Activated effector memory CD4-positive, alpha-beta T cell treated with anti-CD3 and anti-CD28 coated beads, Interleukin-2, amount 50 U/mL, for 16 hours (primary cell): ENCODE data around the gene DCK.
"Not testable (repeated sequence)": the region's sequence is repeated elsewhere in the genome, so short reads cannot be mapped to it uniquely, and the experiment has no call there.

Experiments used
- DNase-seq: peaks from one replicate; pipeline ENCODE4 v3.0.0-alpha.2; 2020

Gene DCK

DNA sequence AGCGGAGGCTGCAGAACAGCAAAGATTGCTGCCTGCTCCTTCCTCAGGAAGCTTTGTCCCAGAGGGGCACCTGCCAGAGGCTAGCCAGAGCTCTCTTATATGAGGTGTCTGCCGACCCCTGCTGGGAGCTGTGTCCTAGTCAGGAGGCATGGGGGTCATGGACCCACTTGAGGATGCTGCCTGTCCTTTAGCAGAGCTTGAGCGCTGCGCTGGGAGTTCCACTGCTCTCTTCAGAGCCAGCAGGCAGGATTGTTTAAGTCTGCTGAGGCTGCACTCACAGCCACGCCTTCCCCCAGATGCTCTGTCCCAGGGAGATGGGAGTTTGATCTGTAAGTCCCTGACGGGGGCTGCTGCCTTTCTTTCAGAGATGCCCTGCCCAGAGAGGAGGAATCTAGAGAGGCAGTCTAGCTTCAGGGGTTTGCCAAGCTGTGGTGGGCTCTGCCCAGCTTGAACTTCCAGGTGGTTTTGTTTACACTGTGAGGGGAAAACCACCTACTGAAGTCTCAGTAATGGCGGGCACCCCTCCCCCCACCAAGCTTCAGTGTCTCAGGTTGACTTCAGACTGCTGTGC lies 10.9 kb downstream of the DCK start:
- DNase-seq = peak; percentile 76

DNA sequence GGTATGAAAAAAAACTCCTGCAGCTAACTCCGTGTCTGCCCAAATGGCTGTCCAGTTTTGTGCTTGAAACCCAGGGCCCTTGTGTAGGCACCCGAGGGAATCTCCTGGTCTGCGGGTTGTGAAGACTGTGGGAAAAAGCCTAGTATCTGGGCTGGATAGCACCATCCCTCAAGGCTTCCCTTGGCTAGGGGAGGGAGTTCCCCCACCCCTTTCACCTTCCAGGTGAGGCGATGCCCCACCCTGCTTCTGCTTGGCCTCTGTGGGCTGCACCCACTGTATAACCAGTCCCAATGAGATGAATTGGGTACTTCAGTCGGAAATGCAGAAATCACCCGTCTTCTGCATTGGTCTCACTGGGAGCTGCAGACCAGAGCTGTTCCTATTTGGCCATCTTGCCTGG lies 11.6 kb downstream of the DCK start:
- not testable (repeated sequence) for DNase-seq

DNA sequence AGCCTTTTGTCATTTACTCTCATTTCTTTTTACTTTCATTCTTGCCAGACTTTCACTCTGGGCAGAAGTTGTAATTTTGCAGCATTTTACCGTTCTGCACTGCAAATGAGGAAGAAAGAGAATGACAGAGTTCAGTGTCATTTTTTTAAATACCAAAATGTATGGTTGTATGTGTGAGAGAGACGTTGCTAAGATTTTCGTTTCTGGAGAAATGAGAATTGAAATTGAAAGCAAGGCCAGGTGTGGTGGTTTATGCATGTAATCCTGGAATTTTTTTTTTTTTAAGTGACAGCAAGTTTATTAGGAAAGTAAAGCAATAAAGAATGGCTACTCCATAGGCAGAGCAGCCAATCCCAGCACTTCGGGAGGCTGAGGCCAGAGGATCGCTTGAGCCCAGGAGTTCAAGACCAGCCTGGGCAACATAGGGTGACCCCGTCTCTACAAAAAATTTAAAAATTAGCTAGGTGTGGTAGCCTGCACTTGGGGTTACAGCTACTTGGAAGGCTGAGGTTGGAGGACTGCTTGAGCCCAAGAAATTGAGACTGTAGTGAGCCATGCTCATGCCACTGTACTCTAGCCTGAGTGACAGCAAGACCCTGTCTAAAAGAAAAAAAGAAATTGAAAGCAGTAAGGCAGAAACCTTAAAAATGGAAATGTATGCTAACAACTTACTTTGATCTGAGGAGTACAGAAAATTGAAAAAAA lies 12.9 kb downstream of the DCK start:
- DNase-seq = no peak

DNA sequence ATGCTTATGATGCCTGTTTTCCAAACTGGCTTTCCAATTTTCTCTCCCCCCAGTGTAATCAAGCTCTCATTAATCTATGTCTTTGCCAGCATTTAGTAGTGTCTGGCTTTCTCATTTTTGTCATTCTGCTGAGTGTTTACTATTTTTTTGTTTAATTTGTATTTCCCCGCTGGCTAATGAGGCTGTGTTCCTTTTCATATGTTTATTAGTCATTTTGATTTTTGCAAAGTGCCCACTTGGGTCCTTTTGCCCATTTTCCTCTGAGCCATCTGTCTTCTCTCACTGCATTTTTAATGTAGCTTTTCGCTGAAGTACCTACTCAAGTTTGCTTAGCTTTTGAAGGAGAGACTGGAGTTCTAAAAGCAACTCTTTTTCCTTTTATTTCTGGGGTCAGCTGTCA lies 14.7 kb downstream of the DCK start:
- no peak for DNase-seq

DNA sequence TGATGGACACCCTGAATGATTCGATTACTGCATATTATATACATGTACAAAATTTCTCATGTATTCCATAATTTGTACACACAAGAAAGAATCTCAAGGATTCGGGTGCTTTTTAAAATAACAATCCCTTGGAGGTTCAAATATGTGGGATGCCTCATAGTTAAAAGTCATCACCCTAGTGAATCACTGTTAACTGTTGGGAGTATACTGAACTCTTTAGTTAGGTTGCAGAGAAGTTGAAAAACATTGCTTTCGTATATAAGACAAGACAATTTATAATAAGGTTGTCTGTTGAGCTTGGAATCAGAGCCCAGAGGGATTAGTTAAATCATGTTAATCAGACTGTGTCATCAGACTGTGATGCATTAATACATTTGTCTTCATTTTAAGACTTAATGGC lies 15.6 kb downstream of the DCK start:
- no peak for DNase-seq

DNA sequence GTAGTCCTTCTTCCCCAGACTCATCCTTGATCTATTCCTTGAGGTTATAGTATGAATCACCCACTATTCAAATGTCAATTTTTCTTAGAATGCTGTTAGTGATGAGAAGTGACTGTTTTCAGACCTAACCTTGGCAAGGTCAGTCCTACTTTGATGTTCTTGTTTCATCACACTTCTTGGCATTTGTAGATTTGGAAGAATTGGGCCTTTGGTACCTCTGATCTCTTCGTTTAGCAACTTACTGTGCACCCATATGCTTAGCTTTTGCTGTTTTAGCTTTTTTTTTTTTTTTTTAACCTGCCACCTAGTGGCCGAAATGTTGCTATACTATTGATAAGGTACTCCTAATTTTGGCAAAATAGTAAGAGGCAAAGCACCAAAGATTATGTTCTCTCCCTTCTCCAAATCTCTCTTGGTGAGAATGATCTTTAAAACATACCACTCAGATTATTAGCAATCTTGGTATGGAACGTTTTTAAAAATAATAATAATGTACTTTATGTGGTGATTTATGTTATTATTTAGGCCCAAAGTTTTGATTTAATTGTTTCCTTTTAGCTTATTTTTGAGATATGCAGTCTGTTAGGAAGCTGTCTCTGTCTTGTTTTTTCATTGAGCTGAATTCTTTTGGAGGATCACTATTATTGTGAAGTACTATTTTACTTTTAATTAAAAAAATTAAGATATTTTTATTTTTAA lies 16.6 kb downstream of the DCK start:
- no peak for DNase-seq

DNA sequence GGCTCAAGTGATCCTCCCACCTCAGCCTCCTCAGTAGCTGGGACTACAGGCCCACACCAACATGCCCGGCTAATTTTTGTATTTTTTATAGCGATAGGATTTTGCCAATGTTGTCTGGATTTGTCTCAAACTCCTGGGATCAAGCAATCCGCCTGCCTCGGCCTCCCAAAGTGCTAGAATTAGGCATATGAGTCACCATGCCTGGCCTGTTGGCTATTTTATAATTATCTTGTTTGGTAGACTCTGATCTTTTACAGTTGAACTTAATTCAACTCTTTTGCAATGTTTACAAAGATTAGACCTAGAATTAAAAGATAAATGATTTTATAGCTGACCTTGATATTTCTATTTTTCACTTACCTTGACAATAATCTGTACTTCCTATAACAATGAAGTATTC lies 18.0 kb downstream of the DCK start:
- DNase-seq = no peak

DNA sequence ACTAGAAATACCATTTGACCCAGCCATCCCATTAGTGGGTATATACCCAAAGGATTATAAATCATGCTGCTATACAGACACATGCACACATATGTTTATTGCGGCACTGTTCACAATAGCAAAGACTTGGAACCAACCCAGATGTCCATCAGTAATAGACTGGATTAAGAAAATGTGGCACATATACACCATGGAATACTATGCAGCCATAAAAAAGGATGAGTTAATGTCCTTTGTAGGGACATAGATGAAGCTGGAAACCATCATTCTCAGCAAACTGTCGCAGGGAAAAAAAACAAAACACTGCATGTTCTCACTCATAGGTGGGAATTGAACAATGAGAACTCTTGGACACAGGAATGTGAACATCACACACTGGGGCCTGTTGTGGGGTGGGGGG lies 23.9 kb downstream of the DCK start:
- not testable (repeated sequence) for DNase-seq

DNA sequence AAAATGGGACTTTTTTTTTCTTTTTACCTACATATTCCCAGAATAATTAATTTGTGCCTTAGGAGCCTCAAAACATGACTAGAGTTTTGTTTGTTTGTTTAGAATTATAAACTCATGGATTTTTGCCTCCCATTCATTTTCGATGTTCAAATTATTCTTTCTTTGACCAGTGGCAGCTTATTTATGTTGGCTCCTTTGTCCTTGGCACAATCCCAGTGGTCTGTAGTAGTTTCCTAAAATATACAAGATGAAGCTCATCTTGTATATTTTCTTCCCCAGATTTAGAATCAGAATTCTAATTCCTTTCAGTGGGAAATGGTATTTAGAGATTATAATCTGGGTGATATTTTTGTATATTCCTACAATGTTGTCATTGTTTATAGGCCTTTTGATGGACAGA lies 27.2 kb downstream of the DCK start:
- DNase-seq = no peak

DNA sequence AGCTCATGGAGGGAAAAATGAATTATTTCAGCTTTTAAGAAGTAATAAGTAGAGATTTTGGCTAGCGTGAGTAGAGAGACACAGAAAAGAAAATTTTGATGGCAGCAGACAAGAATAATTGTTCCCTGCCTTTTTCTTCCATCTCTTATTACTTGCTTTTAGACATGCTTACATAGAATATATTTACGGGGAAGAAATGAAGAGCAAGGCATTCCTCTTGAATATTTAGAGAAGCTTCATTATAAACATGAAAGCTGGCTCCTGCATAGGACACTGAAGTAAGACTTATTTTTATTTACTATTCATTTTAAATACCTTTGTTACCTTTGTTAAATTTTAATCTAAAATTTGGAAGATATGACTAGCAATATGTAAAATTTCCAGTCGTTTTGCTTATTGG lies 32.2 kb downstream of the DCK start:
- no peak for DNase-seq

DNA sequence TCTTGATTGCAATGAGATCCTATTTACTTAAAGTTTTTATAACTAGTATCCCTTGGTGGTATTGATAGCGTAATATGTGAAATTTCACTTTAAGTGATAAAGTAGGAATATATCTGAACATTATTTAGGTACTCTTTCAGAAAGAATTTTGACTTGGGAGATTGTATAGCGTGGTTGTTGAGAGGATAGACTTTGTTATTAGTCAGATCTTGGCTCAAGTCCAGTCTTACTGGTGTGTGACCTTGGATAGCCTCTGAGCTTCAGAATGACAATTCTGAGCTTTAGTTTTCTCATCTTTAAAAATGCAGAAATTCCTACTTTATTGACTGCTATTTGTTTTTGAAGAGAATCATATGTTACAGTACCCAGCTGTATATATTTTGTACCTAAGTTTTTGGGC lies 32.6 kb downstream of the DCK start:
- DNase-seq = no peak

DNA sequence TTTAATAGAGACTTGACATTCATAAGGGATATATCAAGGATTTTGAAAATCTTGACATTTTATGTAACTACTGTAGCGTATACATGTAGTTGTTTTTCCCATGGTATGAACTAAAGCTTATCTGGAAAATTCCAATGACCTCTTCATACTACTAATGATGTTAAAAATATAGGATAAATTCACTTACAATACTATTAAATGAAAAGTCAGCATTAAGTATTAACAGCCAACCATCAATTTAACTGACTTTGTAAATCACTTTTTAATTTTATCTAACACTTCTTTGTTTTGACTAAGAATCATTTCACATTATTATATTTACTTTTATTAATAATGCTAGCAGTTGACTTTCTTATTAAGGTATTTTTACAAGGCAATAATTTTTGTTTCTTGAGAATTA lies 34.2 kb downstream of the DCK start:
- no peak for DNase-seq

DNA sequence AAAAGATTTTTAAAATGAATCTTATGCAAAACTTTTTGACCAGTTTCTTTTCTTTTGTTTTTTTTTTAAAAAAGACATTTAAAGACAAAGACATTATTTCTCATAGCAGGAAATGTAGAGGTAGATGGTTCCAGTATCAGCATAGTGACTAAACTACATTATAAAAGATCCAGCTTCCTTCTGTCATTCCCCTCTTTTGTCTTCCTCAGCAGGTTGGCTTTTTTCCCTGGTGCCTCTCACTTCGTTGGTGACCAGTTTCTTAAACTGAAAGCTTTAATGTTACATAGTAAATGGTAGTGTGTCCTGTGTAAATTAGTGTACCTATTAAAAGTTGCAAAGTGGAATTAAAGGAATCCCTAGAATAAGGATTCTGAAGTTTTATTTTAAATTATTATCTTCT lies 36.1 kb downstream of the DCK start:
- DNase-seq = no peak

DNA sequence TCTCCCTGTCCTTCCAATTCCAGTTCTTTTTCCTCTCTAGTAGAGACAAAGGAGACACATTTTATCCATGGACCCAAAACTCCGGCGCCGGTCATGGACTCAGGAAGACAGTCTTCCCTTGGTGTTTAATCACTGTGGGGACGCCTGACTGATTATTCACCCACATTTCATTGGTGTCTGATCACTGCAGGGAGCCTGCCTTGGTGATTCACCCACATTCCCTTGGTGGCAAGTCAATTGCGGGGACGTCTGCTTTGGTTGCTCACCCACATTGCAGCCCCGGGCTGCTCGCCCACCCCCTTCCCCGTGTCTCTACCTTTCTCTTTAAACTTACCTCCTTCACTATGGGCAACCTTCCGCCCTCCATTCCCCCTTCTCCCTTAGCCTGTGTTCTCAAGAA lies 38.7 kb downstream of the DCK start:
- DNase-seq = not testable (repeated sequence)

DNA sequence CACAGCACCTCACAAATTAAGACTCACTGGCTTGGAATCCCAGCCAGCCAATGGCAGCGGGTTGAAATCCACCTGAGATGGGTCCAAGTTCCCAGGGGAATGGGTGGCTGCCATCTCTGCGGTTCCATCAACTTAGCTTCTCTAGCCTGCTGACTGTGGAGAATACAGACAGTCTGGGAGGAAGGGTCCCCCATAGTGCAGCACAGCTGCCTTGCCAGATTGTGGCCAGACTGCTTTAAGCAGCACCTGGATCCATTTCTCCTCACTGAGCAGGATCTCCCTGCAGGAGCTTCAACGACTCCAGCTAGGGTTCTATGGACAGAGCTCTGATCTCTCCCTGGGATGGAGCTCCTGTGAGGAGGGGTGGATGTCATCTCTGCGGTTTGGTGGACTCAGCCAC lies 51.8 kb downstream of the DCK start:
- no peak for DNase-seq

DNA sequence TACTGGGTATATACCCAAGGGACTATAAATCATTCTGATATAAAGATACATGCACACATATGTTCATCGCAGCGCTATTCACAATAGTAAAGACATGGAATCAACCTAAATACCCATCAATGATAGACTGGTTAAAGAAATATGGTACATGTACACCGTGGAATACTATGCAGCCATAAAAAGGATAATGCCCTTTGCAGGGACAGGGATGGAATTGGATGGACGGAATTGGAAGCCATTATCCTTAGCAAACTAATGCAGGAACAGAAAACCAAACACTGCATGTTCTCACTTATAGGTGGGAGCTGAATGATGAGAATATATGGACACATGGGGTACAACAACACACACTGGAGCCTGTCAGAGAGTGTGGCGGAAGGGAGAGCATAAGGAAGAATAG lies 55.9 kb downstream of the DCK start:
- no peak for DNase-seq

DNA sequence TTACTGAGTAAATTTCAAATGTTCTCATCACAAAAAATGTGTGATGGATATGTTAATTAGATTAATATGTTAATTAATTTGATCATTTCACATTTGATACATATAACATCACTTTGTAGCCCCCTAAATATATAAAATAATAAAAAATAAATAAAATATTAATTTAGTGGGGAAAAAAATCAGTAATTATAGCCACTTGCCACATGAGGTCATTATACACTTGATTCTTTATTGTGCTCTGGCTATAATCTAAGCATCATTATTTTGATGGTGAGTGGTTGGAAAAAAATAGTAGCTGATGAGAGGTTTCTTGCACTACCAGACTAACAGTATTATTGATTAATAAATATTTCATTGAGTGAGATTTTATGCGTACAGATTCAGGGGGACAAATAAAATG lies 57.4 kb downstream of the DCK start:
- no peak for DNase-seq

DNA sequence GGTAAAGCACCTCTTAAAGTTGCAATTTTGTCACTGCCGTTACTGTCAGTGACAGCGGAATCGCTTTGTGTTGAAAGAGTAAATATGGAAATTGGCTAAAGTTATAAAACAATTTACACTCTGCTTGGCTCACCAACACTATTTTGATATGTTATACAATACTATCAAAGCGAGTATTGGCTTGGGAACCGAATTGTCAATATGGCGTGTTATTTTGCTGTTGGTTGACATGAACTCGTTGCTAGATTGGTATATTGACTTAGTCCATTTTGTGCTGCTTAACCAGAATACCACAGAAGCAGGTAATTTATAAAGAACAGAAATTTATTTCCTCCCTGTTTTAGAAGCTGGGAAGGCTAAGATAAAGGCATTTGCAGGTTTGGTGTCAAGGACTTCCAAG lies 58.6 kb downstream of the DCK start:
- no peak for DNase-seq

DNA sequence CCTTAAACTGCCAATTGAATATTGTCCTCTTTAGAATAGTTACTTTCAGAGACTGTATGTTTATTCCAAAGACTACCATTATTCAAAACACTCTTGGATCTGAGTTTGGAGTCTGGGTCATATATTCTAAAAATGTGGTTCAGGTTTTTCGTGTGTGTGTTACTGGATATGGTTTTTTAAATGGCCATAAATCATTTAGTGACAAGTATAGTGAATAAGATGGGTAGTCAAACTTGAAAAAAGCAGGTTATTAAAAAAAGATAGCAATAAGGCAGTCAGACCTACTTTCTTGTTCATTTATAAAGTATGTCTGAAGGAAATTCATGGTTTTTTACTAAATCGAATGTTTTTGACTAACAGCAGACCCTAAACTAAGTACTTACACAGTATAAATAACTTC lies 59.3 kb downstream of the DCK start:
- DNase-seq = no peak

DNA sequence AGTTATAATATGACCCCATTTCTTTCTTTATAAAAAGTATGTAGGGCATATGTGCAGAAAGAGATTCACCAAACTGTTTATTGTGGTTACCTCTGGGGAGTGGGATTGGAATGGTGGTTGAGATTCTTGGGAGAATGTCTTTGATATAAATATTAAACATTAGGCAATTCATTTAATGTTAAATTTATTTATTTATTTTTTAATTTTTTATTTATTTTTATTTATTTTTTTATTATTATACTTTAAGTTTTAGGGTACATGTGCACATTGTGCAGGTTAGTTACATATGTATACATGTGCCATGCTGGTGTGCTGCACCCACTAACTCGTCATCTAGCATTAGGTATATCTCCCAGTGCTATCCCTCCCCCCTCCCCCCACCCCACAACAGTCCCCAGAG lies 60.2 kb downstream of the DCK start:
- DNase-seq = not testable (repeated sequence)

DNA sequence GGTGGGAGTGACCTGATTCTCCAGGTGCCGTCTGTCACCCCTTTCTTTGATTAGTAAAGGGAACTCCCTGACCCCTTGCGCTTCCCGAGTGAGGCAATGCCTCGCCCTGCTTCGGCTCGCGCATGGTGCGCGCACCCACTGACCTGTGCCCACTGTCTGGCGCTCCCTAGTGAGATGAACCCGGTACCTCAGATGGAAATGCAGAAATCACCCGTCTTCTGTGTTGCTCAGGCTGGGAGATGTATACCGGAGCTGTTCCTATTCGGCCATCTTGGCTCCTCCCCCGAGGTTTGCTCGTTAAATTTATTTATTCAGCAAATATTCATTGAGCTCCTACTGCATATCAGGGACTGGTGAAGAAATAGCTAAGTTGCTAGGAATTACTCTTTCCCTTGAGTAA lies 66.1 kb downstream of the DCK start:
- DNase-seq = not testable (repeated sequence)

DNA sequence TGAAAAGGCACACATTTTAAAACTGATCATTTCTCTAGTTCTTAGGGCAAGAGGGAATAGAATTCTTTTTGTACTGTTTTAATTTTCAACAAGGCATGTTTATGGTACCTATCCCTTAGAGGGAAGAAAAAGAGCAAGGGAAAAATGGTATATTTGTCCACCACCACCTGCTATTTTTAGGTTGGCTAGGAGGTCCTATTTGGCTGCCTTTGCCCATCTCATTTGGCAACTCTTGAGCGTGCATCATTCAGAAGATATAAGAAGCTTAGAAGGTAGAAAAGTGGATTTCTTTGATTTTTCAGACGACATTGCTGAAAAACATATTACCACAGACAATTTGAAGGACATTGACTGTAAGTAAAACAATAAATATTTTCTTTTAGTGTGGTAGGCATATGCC lies 69.0 kb downstream of the DCK start:
- no peak for DNase-seq

DNA sequence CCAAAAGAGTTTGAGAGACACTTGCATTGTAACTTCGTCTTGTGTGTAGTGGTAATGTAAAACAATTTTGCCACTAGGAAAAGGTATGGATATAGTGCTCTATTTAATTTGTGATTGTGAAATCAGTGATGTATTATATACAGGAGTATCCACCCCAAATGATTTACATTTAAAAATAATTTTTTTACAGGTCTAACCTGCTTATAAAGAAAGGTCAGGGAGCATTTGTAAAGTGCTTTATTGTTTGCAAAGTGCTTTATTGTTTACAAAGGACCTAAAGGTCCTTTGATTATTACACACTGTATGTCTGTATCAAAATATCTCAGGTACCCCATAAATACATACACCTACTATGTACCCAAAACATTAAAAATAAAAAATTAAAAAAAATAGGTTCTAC lies 70.3 kb downstream of the DCK start:
- no peak for DNase-seq

DNA sequence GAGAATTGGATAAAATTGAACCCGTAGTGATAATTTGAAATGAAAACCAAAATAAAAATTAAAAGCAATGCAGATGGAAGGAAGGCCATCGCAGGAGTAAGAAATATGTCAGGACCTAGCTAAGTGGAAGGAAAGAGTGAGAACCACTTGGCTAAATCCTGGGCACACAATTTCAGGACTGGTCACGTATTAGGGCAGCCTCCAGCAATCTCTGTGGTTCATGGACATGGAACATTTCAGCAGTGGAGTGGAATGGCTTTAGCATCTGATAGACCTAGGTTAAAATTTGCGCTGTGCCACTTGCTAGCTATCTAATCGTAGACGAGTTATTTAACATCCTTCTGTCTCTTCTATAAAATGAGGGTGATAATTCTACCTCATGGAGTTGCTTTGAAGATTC lies 71.1 kb downstream of the DCK start:
- no peak for DNase-seq
